H9 (cell line): ENCODE data around the gene CCDC102B. TPM values are rescaled to one million over a fixed set of nuclear protein-coding genes. Genes with fewer than 3 reads are reported as not detected.

ENCODE experiments used
- DNase-seq: peaks from one replicate; pipeline ENCODE4 v3.0.0-alpha.2; 2017
- H2AFZ ChIP-seq: one replicate; pipeline ENCODE4 v1.6.1; 2013; ENCODE audit warnings: mild to moderate bottlenecking, low read length, control low read depth, moderate library complexity
- H2AK5ac ChIP-seq: 2 replicates; pipeline ENCODE4 v1.6.1; 2013; ENCODE audit warnings: low read length, control low read depth, mixed read lengths; ENCODE audit not compliant: insufficient read length
- H2BK120ac ChIP-seq: one replicate; pipeline ENCODE4 v1.6.1; 2013; ENCODE audit warnings: low read depth, mild to moderate bottlenecking, low read length, control low read depth, inconsistent platforms; ENCODE audit not compliant: poor library complexity, severe bottlenecking
- H2BK12ac ChIP-seq: 2 replicates; pipeline ENCODE4 v1.6.1; 2013; ENCODE audit warnings: low read length, control low read depth, mixed read lengths, low read depth; ENCODE audit not compliant: insufficient read length
- H2BK15ac ChIP-seq: 2 replicates; pipeline ENCODE4 v1.6.1; 2013; ENCODE audit warnings: low read depth, low read length, control low read depth
- H2BK20ac ChIP-seq: one replicate; pipeline ENCODE4 v1.6.1; 2013; ENCODE audit warnings: low read depth, mild to moderate bottlenecking, low read length, control low read depth, inconsistent platforms; ENCODE audit not compliant: poor library complexity, severe bottlenecking
- H2BK5ac ChIP-seq: 2 replicates; pipeline ENCODE4 v1.6.1; 2013; ENCODE audit warnings: low read length, control low read depth, mixed read lengths; ENCODE audit not compliant: insufficient read length
- H3K14ac ChIP-seq: 2 replicates; pipeline ENCODE4 v1.6.1; 2013; ENCODE audit warnings: low read length, control low read depth; ENCODE audit not compliant: insufficient read depth
- H3K18ac ChIP-seq: 2 replicates; pipeline ENCODE4 v1.6.1; 2013; ENCODE audit warnings: low read depth, mild to moderate bottlenecking, mixed read lengths, low read length, control low read depth; ENCODE audit not compliant: insufficient read length
- H3K23ac ChIP-seq: 2 replicates; pipeline ENCODE4 v1.6.1; 2013; ENCODE audit warnings: low read length, control low read depth, mixed read lengths, low read depth; ENCODE audit not compliant: insufficient read length
- H3K23me2 ChIP-seq: 2 replicates; pipeline ENCODE4 v1.6.1; 2013; ENCODE audit warnings: low read depth, mild to moderate bottlenecking, mixed read lengths, low read length, control low read depth; ENCODE audit not compliant: insufficient read length, poor library complexity, severe bottlenecking
- H3K27ac ChIP-seq: 2 replicates; pipeline ENCODE4 v1.5.1; 2013; ENCODE audit warnings: low read length, control low read depth, mixed read lengths, low read depth; ENCODE audit not compliant: insufficient read length
- H3K27me3 ChIP-seq: 2 replicates; pipeline ENCODE4 v1.6.1; 2013; ENCODE audit warnings: low read length, control low read depth, inconsistent platforms; ENCODE audit not compliant: insufficient read depth
- H3K4ac ChIP-seq: 2 replicates; pipeline ENCODE4 v1.6.1; 2013; ENCODE audit warnings: low read depth, mild to moderate bottlenecking, control low read depth, inconsistent platforms, low read length, moderate library complexity
- H3K4me1 ChIP-seq: 2 replicates; pipeline ENCODE4 v1.6.1; 2013; ENCODE audit warnings: low read length, control low read depth, inconsistent platforms; ENCODE audit not compliant: insufficient read depth
- H3K4me2 ChIP-seq: 2 replicates; pipeline ENCODE4 v1.6.1; 2013; ENCODE audit warnings: low read length, control low read depth, mixed read lengths; ENCODE audit not compliant: insufficient read length, insufficient read depth
- H3K56ac ChIP-seq: 2 replicates; pipeline ENCODE4 v1.6.1; 2013; ENCODE audit warnings: low read depth, mild to moderate bottlenecking, mixed read lengths, low read length, control low read depth; ENCODE audit not compliant: insufficient read length
- H3K79me1 ChIP-seq: 2 replicates; pipeline ENCODE4 v1.6.1; 2013; ENCODE audit warnings: low read depth, mild to moderate bottlenecking, moderate library complexity, low read length, control low read depth, inconsistent platforms; ENCODE audit not compliant: insufficient read depth, poor library complexity, severe bottlenecking
- H3K79me2 ChIP-seq: 2 replicates; pipeline ENCODE4 v1.6.1; 2013; ENCODE audit warnings: low read length, control low read depth, inconsistent platforms; ENCODE audit not compliant: insufficient read depth
- H3K9ac ChIP-seq: 2 replicates; pipeline ENCODE4 v1.6.1; 2013; ENCODE audit warnings: low read length, control low read depth, mixed read lengths; ENCODE audit not compliant: insufficient read length; ENCODE audit errors: extremely low read depth
- H3K9me3 ChIP-seq: one replicate; pipeline ENCODE4 v1.6.1; 2013; ENCODE audit warnings: low read depth, low read length, inconsistent platforms; ENCODE audit not compliant: control insufficient read depth
- H3T11ph ChIP-seq: one replicate; pipeline ENCODE4 v1.6.1; 2013; ENCODE audit warnings: mild to moderate bottlenecking, low read length, control low read depth, inconsistent platforms
- H4K20me1 ChIP-seq: one replicate; pipeline ENCODE4 v1.6.1; 2013; ENCODE audit not compliant: control insufficient read depth, insufficient read length, insufficient read depth
- H4K5ac ChIP-seq: 2 replicates; pipeline ENCODE4 v1.6.1; 2013; ENCODE audit warnings: low read depth, mild to moderate bottlenecking, mixed read lengths, low read length, control low read depth; ENCODE audit not compliant: insufficient read length
- H4K8ac ChIP-seq: replicated peaks from 2 replicates; pipeline ENCODE4 v1.6.1; 2013; ENCODE audit warnings: low read length, control low read depth, mixed read lengths, low read depth; ENCODE audit not compliant: insufficient read length
- H4K91ac ChIP-seq: 2 replicates; pipeline ENCODE4 v1.6.1; 2013; ENCODE audit warnings: low read depth, mild to moderate bottlenecking, moderate library complexity, mixed read lengths, low read length, control low read depth; ENCODE audit not compliant: insufficient read length
- H3K27ac Mint-ChIP-seq, 3 experiments: 2 replicates in 2 of 3; 3 replicates in 1 of 3; pipeline ENCODE4 v1.8.0; 2020 to 2021; ENCODE audit warnings: mixed read lengths in 3 of 3, mild to moderate bottlenecking in 1 of 3, moderate library complexity in 1 of 3
- H3K27me3 Mint-ChIP-seq: 2 replicates; pipeline ENCODE4 v1.8.0; 2021; ENCODE audit warnings: low read depth, mild to moderate bottlenecking, moderate library complexity, mixed read lengths
- H3K36me3 Mint-ChIP-seq, 3 experiments: 2 replicates in 2 of 3; 3 replicates in 1 of 3; pipeline ENCODE4 v1.8.0; 2020 to 2021; ENCODE audit warnings: low read depth in 3 of 3, mixed read lengths in 3 of 3; ENCODE audit not compliant: insufficient read depth in 1 of 3
- H3K4me1 Mint-ChIP-seq, 2 experiments: 2 replicates each; pipeline ENCODE4 v1.8.0; 2020; ENCODE audit warnings: mixed read lengths in 2 of 2
- H3K4me3 Mint-ChIP-seq, 2 experiments: 2 replicates in 1 of 2; 3 replicates in 1 of 2; pipeline ENCODE4 v1.8.0; 2020 to 2021; ENCODE audit warnings: mild to moderate bottlenecking in 2 of 2, mixed read lengths in 2 of 2, moderate library complexity in 1 of 2
- H3K9me3 Mint-ChIP-seq, 2 experiments: 2 replicates in 1 of 2; 3 replicates in 1 of 2; pipeline ENCODE4 v1.8.0; 2020; ENCODE audit warnings: mild to moderate bottlenecking in 2 of 2, mixed read lengths in 2 of 2, moderate library complexity in 1 of 2
- CTCF ChIP-seq: fragments of 200-600 bp; sonication (generic); conservative IDR thresholded peaks from 3 replicates; pipeline ENCODE4 v1.8.0; 2021; ENCODE audit warnings: antibody characterized with exemption, mild to moderate bottlenecking
- WGBS: extraction: QIAGEN DNeasy Blood & Tissue Kit; methylation state at CpG from one replicate; pipeline ENCODE4 v1.1.7; 2013; ENCODE audit warnings: missing lambda C conversion rate, low lambda C conversion rate, mixed read lengths; ENCODE audit not compliant: insufficient read length; ENCODE audit errors: extremely low coverage; 5-methylcytosine and 5-hydroxymethylcytosine counted together
- total RNA-seq: library from RNA; stranded (reverse); gene quantifications from 2 replicates; pipeline ENCODE4 v1.2.1, GENCODE V29; 2021

Gene CCDC102B
- total RNA-seq, 1 experiment from 2014 or later = 1.2 TPM

GRCh38 chr18:68763083-68763482 lies 34.8 kb upstream of the CCDC102B start:
- Histone ChIP-seq H3T11ph (no peak overlapping the region), H3K4ac (no peak overlapping the region), H4K20me1 (no peaks in the 10 kb centered on the region), H3K23ac (no peak overlapping the region), H3K79me1 (no peaks in the 10 kb centered on the region), H4K91ac (no peak overlapping the region), H2BK5ac (no peak overlapping the region), H2BK20ac (no peak overlapping the region), H4K8ac (no peak overlapping the region), H3K4me2 (no peak overlapping the region), H3K27ac (no peak overlapping the region), H2BK120ac (no peak overlapping the region), H3K56ac (no peak overlapping the region), H3K27me3 (no peaks in the 10 kb centered on the region), H3K23me2 (no peaks in the 10 kb centered on the region), H2AFZ (no peak overlapping the region), H3K9ac (no peak overlapping the region), H3K79me2 (no peaks in the 10 kb centered on the region), H4K5ac (no peak overlapping the region), H3K9me3 (no peaks in the 10 kb centered on the region), H3K4me1 (no peaks in the 10 kb centered on the region), H2BK12ac (no peak overlapping the region), H3K18ac (no peak overlapping the region), H2BK15ac (no peak overlapping the region), H2AK5ac (no peak overlapping the region), H3K14ac (no peak overlapping the region)
- TF ChIP-seq CTCF = no peak
- Mint-ChIP-seq H3K27me3 (no peaks in the 10 kb centered on the region), H3K4me1 (no peaks in the 10 kb centered on the region), H3K9me3 (peaks cover 4 to 10% of the 10 kb centered on the region in 2 experiments; a peak in 4 of 5 replicates), H3K36me3 (peaks cover 2 to 9% (median 5%) of the 10 kb centered on the region in 3 experiments; a peak in 3 of 7 replicates), H3K4me3 (no peak overlapping the region), H3K27ac (no peak overlapping the region)
- DNase-seq = no peak
- WGBS = no CpG with 5 or more reads among the region's 2 CpGs
